GM03348 (cell line): ENCODE results near the gene EIF4EBP2.

ENCODE experiments used
- DNase-seq: peaks from one replicate; pipeline ENCODE4 v3.0.0; 2012; ENCODE audit warnings: low spot score

Gene EIF4EBP2

GRCh38 chr10:70404036-70404786 is at the start of gene EIF4EBP2:
TSS of gene EIF4EBP2 (plus strand) at chr10:70404145. CDS start at chr10:70404402, 257 bp downstream.
- DNase-seq = peak; percentile 97

GRCh38 chr10:70354556-70354955 is 49.4 kb upstream of the EIF4EBP2 start:
- no peak for DNase-seq

- DNase-seq = no peak
Observed at GRCh38 chr10:70355051-70356021, 48.6 kb upstream of the EIF4EBP2 start.

- no peak for DNase-seq
Observed at GRCh38 chr10:70357565-70357964, 46.4 kb upstream of the EIF4EBP2 start.

GRCh38 chr10:70358446-70358845 is 45.5 kb upstream of the EIF4EBP2 start:
- DNase-seq = no peak

GRCh38 chr10:70359017-70359550 is 44.9 kb upstream of the EIF4EBP2 start:
- no peak for DNase-seq

GRCh38 chr10:70360215-70360614 is 43.7 kb upstream of the EIF4EBP2 start:
- no peak for DNase-seq

GRCh38 chr10:70362328-70362727 is 41.6 kb upstream of the EIF4EBP2 start:
- DNase-seq = no peak

GRCh38 chr10:70363292-70363691 is 40.7 kb upstream of the EIF4EBP2 start:
- no peak for DNase-seq

- peak; percentile 96 for DNase-seq
Observed at GRCh38 chr10:70363971-70364771, 39.8 kb upstream of the EIF4EBP2 start.

- no peak for DNase-seq
Observed at GRCh38 chr10:70364772-70365091, 39.2 kb upstream of the EIF4EBP2 start.

GRCh38 chr10:70367195-70367796 is 36.6 kb upstream of the EIF4EBP2 start:
- DNase-seq = no peak

GRCh38 chr10:70368774-70369482 is 35.0 kb upstream of the EIF4EBP2 start:
- no peak for DNase-seq

GRCh38 chr10:70369498-70370018 is 34.4 kb upstream of the EIF4EBP2 start:
- no peak for DNase-seq

GRCh38 chr10:70370766-70371165 is 33.2 kb upstream of the EIF4EBP2 start:
- DNase-seq = no peak

- DNase-seq = no peak
Observed at GRCh38 chr10:70371846-70372245, 32.1 kb upstream of the EIF4EBP2 start.

GRCh38 chr10:70374775-70375614 is 28.9 kb upstream of the EIF4EBP2 start:
- no peak for DNase-seq

- no peak for DNase-seq
Observed at GRCh38 chr10:70376436-70377378, 27.2 kb upstream of the EIF4EBP2 start.

GRCh38 chr10:70378122-70378521 is 25.8 kb upstream of the EIF4EBP2 start:
- peak; percentile 85 for DNase-seq
